H9 (cell line): ENCODE data around the gene AGXT. TPM values are rescaled to one million over a fixed set of nuclear protein-coding genes. Genes with fewer than 3 reads are reported as not detected.

Source experiments
- DNase-seq: peaks from one replicate; pipeline ENCODE4 v3.0.0-alpha.2; 2017
- H2AFZ ChIP-seq: one replicate; pipeline ENCODE4 v1.6.1; 2013; ENCODE audit warnings: mild to moderate bottlenecking, low read length, control low read depth, moderate library complexity
- H2AK5ac ChIP-seq: 2 replicates; pipeline ENCODE4 v1.6.1; 2013; ENCODE audit warnings: low read length, control low read depth, mixed read lengths; ENCODE audit not compliant: insufficient read length
- H2BK120ac ChIP-seq: one replicate; pipeline ENCODE4 v1.6.1; 2013; ENCODE audit warnings: low read depth, mild to moderate bottlenecking, low read length, control low read depth, inconsistent platforms; ENCODE audit not compliant: poor library complexity, severe bottlenecking
- H2BK12ac ChIP-seq: 2 replicates; pipeline ENCODE4 v1.6.1; 2013; ENCODE audit warnings: low read length, control low read depth, mixed read lengths, low read depth; ENCODE audit not compliant: insufficient read length
- H2BK15ac ChIP-seq: 2 replicates; pipeline ENCODE4 v1.6.1; 2013; ENCODE audit warnings: low read depth, low read length, control low read depth
- H2BK20ac ChIP-seq: one replicate; pipeline ENCODE4 v1.6.1; 2013; ENCODE audit warnings: low read depth, mild to moderate bottlenecking, low read length, control low read depth, inconsistent platforms; ENCODE audit not compliant: poor library complexity, severe bottlenecking
- H2BK5ac ChIP-seq: 2 replicates; pipeline ENCODE4 v1.6.1; 2013; ENCODE audit warnings: low read length, control low read depth, mixed read lengths; ENCODE audit not compliant: insufficient read length
- H3K14ac ChIP-seq: 2 replicates; pipeline ENCODE4 v1.6.1; 2013; ENCODE audit warnings: low read length, control low read depth; ENCODE audit not compliant: insufficient read depth
- H3K18ac ChIP-seq: 2 replicates; pipeline ENCODE4 v1.6.1; 2013; ENCODE audit warnings: low read depth, mild to moderate bottlenecking, mixed read lengths, low read length, control low read depth; ENCODE audit not compliant: insufficient read length
- H3K23ac ChIP-seq: 2 replicates; pipeline ENCODE4 v1.6.1; 2013; ENCODE audit warnings: low read length, control low read depth, mixed read lengths, low read depth; ENCODE audit not compliant: insufficient read length
- H3K23me2 ChIP-seq: 2 replicates; pipeline ENCODE4 v1.6.1; 2013; ENCODE audit warnings: low read depth, mild to moderate bottlenecking, mixed read lengths, low read length, control low read depth; ENCODE audit not compliant: insufficient read length, poor library complexity, severe bottlenecking
- H3K27ac ChIP-seq: 2 replicates; pipeline ENCODE4 v1.5.1; 2013; ENCODE audit warnings: low read length, control low read depth, mixed read lengths, low read depth; ENCODE audit not compliant: insufficient read length
- H3K27me3 ChIP-seq: 2 replicates; pipeline ENCODE4 v1.6.1; 2013; ENCODE audit warnings: low read length, control low read depth, inconsistent platforms; ENCODE audit not compliant: insufficient read depth
- H3K4ac ChIP-seq: 2 replicates; pipeline ENCODE4 v1.6.1; 2013; ENCODE audit warnings: low read depth, mild to moderate bottlenecking, control low read depth, inconsistent platforms, low read length, moderate library complexity
- H3K4me1 ChIP-seq: 2 replicates; pipeline ENCODE4 v1.6.1; 2013; ENCODE audit warnings: low read length, control low read depth, inconsistent platforms; ENCODE audit not compliant: insufficient read depth
- H3K4me2 ChIP-seq: 2 replicates; pipeline ENCODE4 v1.6.1; 2013; ENCODE audit warnings: low read length, control low read depth, mixed read lengths; ENCODE audit not compliant: insufficient read length, insufficient read depth
- H3K56ac ChIP-seq: 2 replicates; pipeline ENCODE4 v1.6.1; 2013; ENCODE audit warnings: low read depth, mild to moderate bottlenecking, mixed read lengths, low read length, control low read depth; ENCODE audit not compliant: insufficient read length
- H3K79me1 ChIP-seq: 2 replicates; pipeline ENCODE4 v1.6.1; 2013; ENCODE audit warnings: low read depth, mild to moderate bottlenecking, moderate library complexity, low read length, control low read depth, inconsistent platforms; ENCODE audit not compliant: insufficient read depth, poor library complexity, severe bottlenecking
- H3K79me2 ChIP-seq: 2 replicates; pipeline ENCODE4 v1.6.1; 2013; ENCODE audit warnings: low read length, control low read depth, inconsistent platforms; ENCODE audit not compliant: insufficient read depth
- H3K9ac ChIP-seq: 2 replicates; pipeline ENCODE4 v1.6.1; 2013; ENCODE audit warnings: low read length, control low read depth, mixed read lengths; ENCODE audit not compliant: insufficient read length; ENCODE audit errors: extremely low read depth
- H3K9me3 ChIP-seq: one replicate; pipeline ENCODE4 v1.6.1; 2013; ENCODE audit warnings: low read depth, low read length, inconsistent platforms; ENCODE audit not compliant: control insufficient read depth
- H3T11ph ChIP-seq: one replicate; pipeline ENCODE4 v1.6.1; 2013; ENCODE audit warnings: mild to moderate bottlenecking, low read length, control low read depth, inconsistent platforms
- H4K20me1 ChIP-seq: one replicate; pipeline ENCODE4 v1.6.1; 2013; ENCODE audit not compliant: control insufficient read depth, insufficient read length, insufficient read depth
- H4K5ac ChIP-seq: 2 replicates; pipeline ENCODE4 v1.6.1; 2013; ENCODE audit warnings: low read depth, mild to moderate bottlenecking, mixed read lengths, low read length, control low read depth; ENCODE audit not compliant: insufficient read length
- H4K8ac ChIP-seq: replicated peaks from 2 replicates; pipeline ENCODE4 v1.6.1; 2013; ENCODE audit warnings: low read length, control low read depth, mixed read lengths, low read depth; ENCODE audit not compliant: insufficient read length
- H4K91ac ChIP-seq: 2 replicates; pipeline ENCODE4 v1.6.1; 2013; ENCODE audit warnings: low read depth, mild to moderate bottlenecking, moderate library complexity, mixed read lengths, low read length, control low read depth; ENCODE audit not compliant: insufficient read length
- H3K27ac Mint-ChIP-seq, 3 experiments: 2 replicates in 2 of 3; 3 replicates in 1 of 3; pipeline ENCODE4 v1.8.0; 2020 to 2021; ENCODE audit warnings: mixed read lengths in 3 of 3, mild to moderate bottlenecking in 1 of 3, moderate library complexity in 1 of 3
- H3K27me3 Mint-ChIP-seq: 2 replicates; pipeline ENCODE4 v1.8.0; 2021; ENCODE audit warnings: low read depth, mild to moderate bottlenecking, moderate library complexity, mixed read lengths
- H3K36me3 Mint-ChIP-seq, 3 experiments: 2 replicates in 2 of 3; 3 replicates in 1 of 3; pipeline ENCODE4 v1.8.0; 2020 to 2021; ENCODE audit warnings: low read depth in 3 of 3, mixed read lengths in 3 of 3; ENCODE audit not compliant: insufficient read depth in 1 of 3
- H3K4me1 Mint-ChIP-seq, 2 experiments: 2 replicates each; pipeline ENCODE4 v1.8.0; 2020; ENCODE audit warnings: mixed read lengths in 2 of 2
- H3K4me3 Mint-ChIP-seq, 2 experiments: 2 replicates in 1 of 2; 3 replicates in 1 of 2; pipeline ENCODE4 v1.8.0; 2020 to 2021; ENCODE audit warnings: mild to moderate bottlenecking in 2 of 2, mixed read lengths in 2 of 2, moderate library complexity in 1 of 2
- H3K9me3 Mint-ChIP-seq, 2 experiments: 2 replicates in 1 of 2; 3 replicates in 1 of 2; pipeline ENCODE4 v1.8.0; 2020; ENCODE audit warnings: mild to moderate bottlenecking in 2 of 2, mixed read lengths in 2 of 2, moderate library complexity in 1 of 2
- CTCF ChIP-seq: fragments of 200-600 bp; sonication (generic); conservative IDR thresholded peaks from 3 replicates; pipeline ENCODE4 v1.8.0; 2021; ENCODE audit warnings: antibody characterized with exemption, mild to moderate bottlenecking
- WGBS: extraction: QIAGEN DNeasy Blood & Tissue Kit; methylation state at CpG from one replicate; pipeline ENCODE4 v1.1.7; 2013; ENCODE audit warnings: missing lambda C conversion rate, low lambda C conversion rate, mixed read lengths; ENCODE audit not compliant: insufficient read length; ENCODE audit errors: extremely low coverage; 5-methylcytosine and 5-hydroxymethylcytosine counted together
- total RNA-seq: library from RNA; stranded (reverse); gene quantifications from 2 replicates; pipeline ENCODE4 v1.2.1, GENCODE V29; 2021

Gene AGXT
- total RNA-seq, 1 experiment from 2014 or later: not detected

GRCh38 chr2:240823449-240824336 lies 44.9 kb upstream of the AGXT start:
- Histone ChIP-seq H3K27me3 (no peaks in the 10 kb centered on the region), H3K79me1 (no peaks in the 10 kb centered on the region), H3K56ac (no peak overlapping the region), H3K23ac (no peak overlapping the region), H4K20me1 (no peaks in the 10 kb centered on the region), H2AK5ac (no peak overlapping the region), H3K4ac (no peak overlapping the region; the same call in 1 of the 2 replicates), H4K8ac (no peak overlapping the region), H2BK15ac (no peak overlapping the region), H2BK120ac (no peak overlapping the region), H4K5ac (no peak overlapping the region), H3K23me2 (peaks cover 8% of the 10 kb centered on the region), H3K4me1 (no peaks in the 10 kb centered on the region), H3K27ac (no peak overlapping the region), H3K14ac (no peak overlapping the region; the same call in 1 of the 2 replicates), H3K9ac (no peak overlapping the region), H3T11ph (no peak overlapping the region), H3K79me2 (peaks cover 1% of the 10 kb centered on the region; the same call in 1 of the 2 replicates), H3K18ac (no peak overlapping the region), H2BK5ac (no peak overlapping the region), H2BK12ac (no peak overlapping the region), H4K91ac (no peak overlapping the region), H3K4me2 (no peak overlapping the region), H2BK20ac (no peak overlapping the region), H2AFZ (no peak overlapping the region), H3K9me3 (no peaks in the 10 kb centered on the region)
- no peak for DNase-seq
- Mint-ChIP-seq H3K4me1 (peaks cover 9 to 19% of the 10 kb centered on the region in 2 experiments), H3K27me3 (peaks cover 72% of the 10 kb centered on the region), H3K27ac (no peak overlapping the region), H3K36me3 (peaks cover 2 to 8% (median 4%) of the 10 kb centered on the region in 3 experiments; a peak in 5 of 7 replicates), H3K9me3 (peaks cover 4 to 6% of the 10 kb centered on the region in 2 experiments; a peak in 3 of 5 replicates), H3K4me3 (no peak overlapping the region)
- no CpG with 5 or more reads among the region's 15 CpGs for WGBS
- TF ChIP-seq CTCF: no peak
